ENCODE measurements around the gene NSMCE3.

Gene NSMCE3

GRCh38 chr15:29220852-29221251, 48.8 kb downstream of the NSMCE3 start:
- Histone ChIP-seq H3K9me3 (ENCODE audit: control insufficient read depth in 2 of 2, low read length in 2 of 2) (no peaks in the 10 kb centered on the region), H3K27me3 (ENCODE audit: control insufficient read depth in 1 of 2, insufficient read depth in 2 of 2, low read length in 2 of 2) (no peaks in the 10 kb centered on the region), H3K4me1 (ENCODE audit: control insufficient read depth, insufficient read depth, low read length) (no peaks in the 10 kb centered on the region), H3K4me3 (ENCODE audit: low read length in 2 of 2) (no peak overlapping the region), H3K27ac (ENCODE audit: low read length) (no peak overlapping the region), H3K9ac (ENCODE audit: low read length in 2 of 2) (no peak overlapping the region), H3K36me3 (ENCODE audit: control insufficient read depth in 2 of 2, insufficient read depth in 2 of 2, low read length in 2 of 2) (no peaks in the 10 kb centered on the region)

- Histone ChIP-seq H3K4me3 (ENCODE audit: low read length in 2 of 2) (no peak overlapping the region), H3K4me1 (ENCODE audit: control insufficient read depth, insufficient read depth, low read length) (no peaks in the 10 kb centered on the region), H3K27me3 (ENCODE audit: control insufficient read depth in 1 of 2, insufficient read depth in 2 of 2, low read length in 2 of 2) (no peaks in the 10 kb centered on the region), H3K9me3 (ENCODE audit: control insufficient read depth in 2 of 2, low read length in 2 of 2) (no peaks in the 10 kb centered on the region), H3K9ac (ENCODE audit: low read length in 2 of 2) (no peak overlapping the region), H3K36me3 (ENCODE audit: control insufficient read depth in 2 of 2, insufficient read depth in 2 of 2, low read length in 2 of 2) (no peaks in the 10 kb centered on the region), H3K27ac (ENCODE audit: low read length) (no peak overlapping the region)
These were observed 52.7 kb downstream of the NSMCE3 start for GRCh38 chr15:29216955-29217354.

All from stomach smooth muscle (tissue), 2 donors.